ENCODE results near the gene STX16.

The STX16 gene

GRCh38 chr20:58676161-58676560 lies 25.1 kb downstream of the STX16 start:
- DNase-seq (ENCODE audit: low spot score): no peak

GRCh38 chr20:58677079-58677604 lies 26.1 kb downstream of the STX16 start:
- peak; percentile 44 for DNase-seq (ENCODE audit: low spot score)

- no peak for DNase-seq (ENCODE audit: low spot score)
These were observed 26.7 kb downstream of the STX16 start for GRCh38 chr20:58677808-58678207.

- DNase-seq (ENCODE audit: low spot score): no peak
These were observed 27.7 kb downstream of the STX16 start for GRCh38 chr20:58678806-58679205.

- DNase-seq (ENCODE audit: low spot score): peak; percentile 68
These were observed 31.8 kb downstream of the STX16 start for GRCh38 chr20:58682656-58683531.

- peak; percentile 73 for DNase-seq (ENCODE audit: low spot score)
These were observed 33.2 kb downstream of the STX16 start for GRCh38 chr20:58684291-58684690.

GRCh38 chr20:58685988-58686387 lies 34.9 kb downstream of the STX16 start:
- no peak for DNase-seq (ENCODE audit: low spot score)

- no peak for DNase-seq (ENCODE audit: low spot score)
These were observed 37.3 kb downstream of the STX16 start for GRCh38 chr20:58688414-58688813.

GRCh38 chr20:58688840-58689239 lies 37.8 kb downstream of the STX16 start:
- DNase-seq (ENCODE audit: low spot score): peak; percentile 12

GRCh38 chr20:58690396-58691135 lies 39.5 kb downstream of the STX16 start:
- no peak for DNase-seq (ENCODE audit: low spot score)

- no peak for DNase-seq (ENCODE audit: low spot score)
These were observed 40.9 kb downstream of the STX16 start for GRCh38 chr20:58691773-58692578.

GRCh38 chr20:58692579-58693225 lies 41.6 kb downstream of the STX16 start, which contains the start of gene NPEPL1:
Gene NPEPL1 (plus strand): TSS chr20:58692800. CDS start chr20:58692901, 101 bp downstream.
- peak; percentile 84 for DNase-seq (ENCODE audit: low spot score)

- no peak for DNase-seq (ENCODE audit: low spot score)
These were observed 42.3 kb downstream of the STX16 start for GRCh38 chr20:58693226-58694006.

GRCh38 chr20:58694241-58695083 lies 43.4 kb downstream of the STX16 start:
- no peak for DNase-seq (ENCODE audit: low spot score)

- no peak for DNase-seq (ENCODE audit: low spot score)
These were observed 44.1 kb downstream of the STX16 start for GRCh38 chr20:58695084-58695722.

GRCh38 chr20:58695895-58696375 lies 44.9 kb downstream of the STX16 start:
- no peak for DNase-seq (ENCODE audit: low spot score)

- DNase-seq (ENCODE audit: low spot score): no peak
These were observed 45.4 kb downstream of the STX16 start for GRCh38 chr20:58696411-58696961.

- DNase-seq (ENCODE audit: low spot score): no peak
These were observed 46.3 kb downstream of the STX16 start for GRCh38 chr20:58697201-58697866.
